Glomerular visceral epithelial cell (primary cell): ENCODE measurements around the gene KLHL6.

Experiments
- DNase-seq: peaks from one replicate; pipeline ENCODE4 v3.0.0-alpha.2; 2016; ENCODE audit errors: extremely low spot score

The KLHL6 gene

DNA sequence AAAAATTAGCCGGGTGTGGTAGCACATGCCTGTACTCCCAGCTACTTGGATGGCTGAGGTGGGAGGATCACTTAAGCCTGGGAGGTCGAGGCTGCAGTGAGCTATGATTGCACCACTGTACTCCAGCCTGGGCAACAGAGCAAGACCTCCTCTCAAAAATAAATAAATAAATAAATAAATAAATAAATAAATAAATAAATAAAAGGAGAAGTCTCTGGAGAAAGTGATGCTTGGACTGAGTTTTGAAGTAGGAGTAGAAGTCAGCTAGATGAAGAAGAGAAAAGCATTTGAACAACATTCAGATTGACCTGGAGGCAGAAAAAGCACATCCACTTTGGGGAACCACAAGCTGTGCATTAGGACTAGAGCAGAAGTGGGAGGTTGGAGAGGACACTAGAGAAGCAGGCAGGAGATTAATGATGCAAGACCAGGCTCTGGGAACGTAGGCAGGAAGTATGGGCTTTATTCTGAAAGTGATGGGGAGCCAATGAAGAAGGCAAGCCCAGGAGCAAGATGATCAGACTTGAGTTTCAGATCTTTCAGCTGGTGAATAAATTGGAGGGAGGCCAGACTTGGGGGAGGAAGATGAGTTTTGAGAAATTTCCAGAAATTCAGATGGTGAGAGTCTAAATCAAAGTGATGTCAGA lies 48.7 kb downstream of the KLHL6 start:
- DNase-seq, result no peak

DNA sequence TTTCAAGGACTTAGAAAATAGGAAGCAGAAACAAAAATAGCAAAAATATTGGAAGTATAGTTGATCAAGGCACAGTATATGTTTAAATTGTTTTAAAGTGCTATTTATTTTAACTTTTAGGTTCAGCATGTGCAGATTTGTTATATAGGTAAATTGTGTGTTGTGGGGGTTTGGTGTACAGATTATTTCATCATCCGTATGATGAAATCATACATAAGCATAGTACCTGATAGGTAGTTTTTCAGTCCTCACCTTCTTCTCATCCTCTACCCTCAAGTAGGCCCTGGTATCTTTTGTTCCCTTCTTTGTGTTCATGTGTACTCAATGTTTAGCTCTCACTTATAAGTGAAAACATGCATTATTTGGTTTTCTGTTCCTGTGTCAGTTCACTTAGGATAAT lies 50.9 kb downstream of the KLHL6 start:
- DNase-seq, result no peak

DNA sequence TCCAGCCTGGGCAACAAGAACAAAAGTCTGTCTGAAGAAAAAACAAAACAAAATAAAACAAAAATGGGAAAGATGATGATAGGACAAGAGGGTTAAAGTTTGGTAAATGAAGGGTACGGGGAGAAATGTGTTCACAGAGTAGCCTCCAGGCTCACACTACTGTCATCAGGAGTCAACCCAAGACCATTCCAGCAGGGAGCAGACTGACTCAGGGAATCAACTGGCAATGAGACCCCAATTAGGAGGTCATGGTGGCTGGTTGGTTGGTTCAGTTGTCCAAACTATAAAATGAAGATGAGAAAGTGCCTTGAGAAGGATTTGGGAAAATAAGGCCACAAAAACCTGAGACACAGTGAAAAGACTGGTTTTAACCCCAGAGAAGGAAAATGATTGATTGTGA lies 51.8 kb downstream of the KLHL6 start:
- DNase-seq, result no peak

DNA sequence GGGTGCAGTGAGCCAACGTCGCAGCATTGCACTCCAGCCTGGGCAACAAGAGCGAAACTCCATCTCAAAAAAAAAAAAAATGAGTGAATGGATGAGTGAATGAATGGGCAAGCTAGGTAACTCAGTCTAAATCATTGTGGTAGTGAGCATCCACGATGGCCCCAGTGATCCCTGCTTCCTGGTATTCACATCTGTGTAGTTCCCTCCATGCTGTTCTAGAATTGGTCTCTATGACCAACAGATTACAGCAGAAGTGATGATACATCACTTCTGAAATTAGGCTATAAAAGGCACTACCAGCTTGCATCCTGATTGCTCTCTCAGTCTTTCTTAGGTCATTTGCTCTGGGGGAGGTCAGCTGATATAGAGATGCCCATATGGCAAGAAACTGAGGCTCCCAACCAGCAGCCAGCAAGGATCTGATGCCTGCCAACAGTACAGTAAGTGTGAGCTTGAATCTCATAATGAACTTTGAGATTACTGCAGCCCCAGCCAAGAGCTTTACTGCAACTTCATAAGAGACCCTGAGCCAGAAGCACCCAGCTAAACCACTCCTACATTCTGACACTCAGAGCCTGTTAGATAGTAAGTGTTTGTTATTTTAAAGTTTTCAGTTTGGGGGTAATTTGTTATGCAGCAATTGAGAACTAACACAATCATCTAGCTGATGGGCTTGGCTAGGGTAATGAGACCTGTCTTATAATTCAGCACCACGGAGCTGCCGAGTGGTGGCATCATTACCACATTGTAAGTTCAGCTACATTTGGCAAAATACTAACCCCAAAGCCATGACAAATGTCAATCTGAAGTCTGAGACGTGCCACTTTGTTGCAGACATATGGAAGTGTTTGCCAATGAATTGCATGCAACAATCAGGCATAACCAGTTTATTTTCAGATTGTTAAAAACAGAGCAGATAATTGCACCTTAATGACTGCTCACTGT lies 53.0 kb downstream of the KLHL6 start:
- no peak for DNase-seq

DNA sequence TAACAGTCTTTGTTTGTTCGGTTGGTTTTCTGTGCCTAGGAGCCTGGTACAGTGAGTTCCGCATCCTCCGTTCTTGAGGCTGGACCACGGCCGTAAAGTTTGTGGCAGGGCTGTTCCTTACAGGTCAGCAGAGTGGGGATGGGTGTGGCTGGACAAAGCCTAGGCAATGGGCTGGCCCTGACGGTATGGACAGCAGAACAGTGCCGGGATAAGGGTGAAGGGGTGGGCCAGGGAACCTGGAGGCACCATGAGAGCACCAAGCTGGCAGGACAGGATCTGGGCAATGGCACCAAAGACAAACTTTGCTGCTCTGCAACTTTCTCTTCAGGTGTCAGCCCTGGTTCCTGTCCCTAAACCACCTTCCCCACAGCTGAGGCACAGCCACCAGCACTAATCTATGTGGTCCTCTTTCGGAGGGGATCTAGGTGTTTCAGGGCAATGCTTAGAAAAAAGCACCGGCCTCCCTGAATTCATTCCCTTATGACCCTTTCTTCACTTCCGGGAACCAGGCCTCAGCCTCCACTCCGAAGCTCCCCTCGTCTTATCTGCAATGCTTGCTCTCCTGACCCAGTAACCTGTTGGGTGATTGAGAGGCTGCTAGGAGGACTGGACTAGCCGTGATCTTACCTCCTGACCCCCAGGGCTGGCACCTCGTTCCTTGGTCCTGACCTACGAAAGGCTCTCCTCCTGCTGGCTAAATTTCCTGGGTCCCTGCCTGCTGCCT lies 54.4 kb downstream of the KLHL6 start:
- DNase-seq, result no peak

DNA sequence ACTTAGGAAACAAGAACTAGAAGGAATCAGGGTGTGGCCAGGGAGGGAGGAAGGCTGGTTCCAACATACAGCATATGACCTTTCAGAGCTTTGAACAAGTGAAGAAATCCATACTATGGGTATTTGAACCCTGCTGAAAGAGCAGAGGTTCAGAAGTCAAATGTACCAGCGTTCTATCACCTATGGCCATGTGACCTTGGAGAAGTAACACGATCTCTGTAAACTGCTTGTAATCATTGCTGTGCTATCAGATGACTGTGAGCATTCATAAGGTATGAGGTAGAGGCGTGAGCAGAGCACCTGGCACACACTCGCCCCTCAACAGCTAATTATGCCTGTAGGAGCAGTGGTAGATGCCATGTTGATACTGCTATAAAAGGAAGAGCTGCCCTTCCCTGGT lies 55.2 kb downstream of the KLHL6 start:
- no peak for DNase-seq

DNA sequence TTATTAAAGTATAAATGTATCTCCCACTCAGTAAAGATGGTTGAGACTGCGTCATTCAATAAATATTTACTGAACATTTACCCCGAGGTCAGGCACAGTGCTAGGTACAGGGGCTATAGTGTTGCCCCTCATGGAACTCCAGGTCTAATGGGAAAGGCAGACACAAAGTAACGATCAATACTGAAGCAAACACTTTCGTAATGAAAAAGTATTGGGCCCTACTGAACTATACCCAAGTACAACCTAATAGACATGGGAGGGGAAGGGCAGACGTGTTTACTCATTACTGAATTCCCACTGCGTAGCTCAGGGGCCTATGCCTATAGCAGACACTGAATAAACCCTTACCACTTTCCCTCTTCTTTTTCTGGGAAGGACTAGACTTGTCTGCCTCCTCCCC lies 56.9 kb downstream of the KLHL6 start:
- no peak for DNase-seq

DNA sequence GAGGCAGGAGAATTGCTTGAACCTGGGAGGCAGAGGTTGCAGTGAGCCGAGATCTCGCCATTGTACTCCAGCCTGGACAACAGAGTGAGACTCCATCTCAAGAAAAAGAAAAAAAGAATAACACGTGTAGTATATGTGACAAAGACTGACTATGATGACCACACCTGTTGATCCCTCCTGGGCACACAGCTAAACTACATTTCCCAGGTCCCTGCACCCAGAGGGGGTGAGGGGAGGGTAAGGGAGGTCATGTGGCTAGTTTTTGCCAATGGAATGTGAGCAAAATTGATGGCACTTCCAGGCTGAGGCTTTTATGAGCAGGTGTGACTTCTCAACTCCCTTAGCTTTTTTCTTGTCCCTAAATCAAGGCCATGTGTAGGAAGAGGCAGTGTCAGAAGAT lies 58.2 kb downstream of the KLHL6 start:
- no peak for DNase-seq

DNA sequence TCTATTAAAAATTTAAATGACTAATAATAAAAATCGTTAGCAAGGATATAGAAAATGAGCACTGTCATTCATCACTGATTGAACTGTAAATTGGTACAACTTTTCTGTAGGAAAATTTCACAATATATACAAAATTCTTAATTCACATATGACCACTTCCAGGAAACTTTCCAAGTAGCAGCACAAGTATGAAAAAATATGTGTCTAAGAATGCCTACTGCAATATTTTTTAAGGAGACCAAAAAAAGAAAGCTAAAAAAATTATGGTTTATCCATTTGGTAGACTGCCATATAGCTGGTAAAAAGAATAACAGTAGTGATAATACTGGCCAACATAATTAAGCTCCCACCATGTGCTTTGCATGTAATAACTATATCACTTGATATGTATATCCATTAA lies 59.2 kb downstream of the KLHL6 start:
- no peak for DNase-seq

DNA sequence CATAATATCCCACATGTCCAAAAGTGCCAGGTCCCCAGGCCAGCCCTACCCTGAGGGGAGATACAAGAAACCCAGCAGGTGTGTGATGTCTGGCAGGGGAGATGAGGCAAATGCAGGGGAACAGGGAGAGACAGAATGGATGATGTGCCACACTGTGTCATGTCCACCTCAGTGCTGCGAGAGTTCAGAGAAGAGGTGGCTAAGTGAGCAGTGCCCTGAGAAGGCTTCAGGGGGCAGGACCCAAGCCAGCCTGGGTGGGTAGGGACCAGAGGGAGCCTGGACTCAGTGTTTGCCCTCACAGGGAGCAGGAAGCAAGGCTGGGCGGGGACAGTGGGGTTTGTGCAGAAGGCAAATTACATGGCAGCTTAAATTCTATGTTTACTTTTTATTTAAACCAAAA lies 61.2 kb downstream of the KLHL6 start:
- DNase-seq, result no peak

DNA sequence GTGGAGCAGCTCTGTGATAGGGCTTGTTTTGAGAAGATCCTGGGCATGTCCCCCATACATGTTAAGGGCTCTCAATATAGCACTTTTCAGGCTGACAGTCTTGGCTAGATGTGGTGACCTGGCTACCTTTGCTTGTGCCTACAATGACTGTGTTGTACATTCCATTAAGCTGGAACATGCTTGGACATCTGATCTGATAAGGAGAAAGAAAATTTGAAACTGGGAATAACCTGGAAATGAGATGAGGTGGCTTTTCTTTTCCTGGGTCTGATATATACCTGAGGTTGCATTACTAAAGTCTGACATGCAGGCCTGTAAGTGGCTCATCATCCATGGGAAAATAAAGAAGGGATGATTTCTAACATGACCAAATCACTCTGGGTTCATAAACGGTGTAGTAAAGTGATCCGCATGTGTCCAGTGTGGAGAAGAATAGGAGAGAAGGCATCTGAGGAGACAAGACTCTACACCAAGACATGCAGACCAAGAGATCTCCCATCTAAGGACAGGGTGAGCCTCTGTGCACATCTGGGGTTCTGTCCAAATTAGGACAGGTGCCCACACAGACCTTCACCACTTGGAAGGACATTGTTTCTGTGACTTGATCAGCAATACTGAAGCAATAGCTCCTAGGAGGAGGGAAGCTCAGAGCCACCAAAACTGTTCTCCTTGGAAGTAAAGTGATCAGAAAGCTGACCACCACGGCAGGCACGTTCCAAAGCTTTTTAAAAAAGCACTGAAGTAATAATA lies 62.0 kb downstream of the KLHL6 start:
- DNase-seq, result no peak

DNA sequence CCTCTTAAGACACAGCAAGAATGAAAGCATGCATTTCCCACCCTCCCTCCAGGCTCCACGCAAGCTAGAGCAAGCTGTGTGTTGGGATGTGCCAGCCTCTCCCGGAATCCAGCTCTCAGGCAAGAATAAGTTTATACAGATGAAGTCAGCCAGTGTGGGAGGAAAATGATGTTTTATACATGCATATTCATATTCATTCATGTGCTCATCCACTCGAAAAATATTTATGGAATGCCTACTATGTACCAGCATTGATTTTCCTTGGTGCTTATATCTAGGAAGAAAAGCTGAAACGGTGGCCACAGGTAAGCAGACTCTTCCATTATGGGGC lies 62.7 kb downstream of the KLHL6 start:
- DNase-seq, result no peak

DNA sequence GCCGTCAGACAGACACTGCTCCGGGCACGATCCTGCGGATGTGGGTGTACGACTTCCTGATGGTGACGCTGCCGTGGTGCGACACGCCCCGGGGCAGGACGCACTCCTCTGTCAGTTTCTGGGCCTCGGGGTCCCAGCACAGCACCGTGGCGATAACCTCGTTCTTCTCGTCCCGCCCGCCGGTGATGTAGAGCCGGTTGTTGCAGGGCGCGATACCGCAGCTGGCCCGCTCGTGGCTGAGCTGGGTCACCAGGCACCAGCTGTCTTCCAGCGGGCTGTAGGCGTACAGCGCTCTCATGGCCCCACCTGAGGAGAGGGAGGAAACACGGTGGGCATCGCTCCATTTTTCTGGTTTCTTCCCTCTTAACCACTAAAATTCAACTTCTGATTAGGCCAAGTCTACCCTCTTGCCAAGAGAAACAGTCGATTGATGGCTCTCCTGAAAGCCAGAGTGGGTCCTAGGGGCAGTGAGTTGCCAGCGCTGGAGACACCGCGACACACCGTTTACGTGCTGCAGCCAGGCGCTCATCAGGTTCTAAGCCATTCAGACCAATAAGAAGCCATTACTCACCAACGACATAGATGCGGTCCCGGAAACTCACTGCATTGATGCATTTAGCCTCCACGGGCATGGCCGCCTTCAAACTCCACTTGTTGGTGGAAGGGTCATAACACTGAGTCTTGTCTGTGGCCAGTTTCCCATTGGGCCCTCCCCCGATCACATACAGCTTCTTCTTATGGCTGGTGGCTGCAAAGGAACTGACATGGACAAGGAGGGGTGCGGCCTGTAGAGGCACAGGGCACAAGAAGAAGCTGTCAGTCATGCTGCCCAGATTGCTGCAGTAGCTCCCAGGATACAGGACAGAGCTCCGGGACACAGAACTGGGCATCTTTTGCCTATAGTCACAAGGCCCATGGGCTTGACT lies 63.3 kb downstream of the KLHL6 start:
- no peak for DNase-seq

DNA sequence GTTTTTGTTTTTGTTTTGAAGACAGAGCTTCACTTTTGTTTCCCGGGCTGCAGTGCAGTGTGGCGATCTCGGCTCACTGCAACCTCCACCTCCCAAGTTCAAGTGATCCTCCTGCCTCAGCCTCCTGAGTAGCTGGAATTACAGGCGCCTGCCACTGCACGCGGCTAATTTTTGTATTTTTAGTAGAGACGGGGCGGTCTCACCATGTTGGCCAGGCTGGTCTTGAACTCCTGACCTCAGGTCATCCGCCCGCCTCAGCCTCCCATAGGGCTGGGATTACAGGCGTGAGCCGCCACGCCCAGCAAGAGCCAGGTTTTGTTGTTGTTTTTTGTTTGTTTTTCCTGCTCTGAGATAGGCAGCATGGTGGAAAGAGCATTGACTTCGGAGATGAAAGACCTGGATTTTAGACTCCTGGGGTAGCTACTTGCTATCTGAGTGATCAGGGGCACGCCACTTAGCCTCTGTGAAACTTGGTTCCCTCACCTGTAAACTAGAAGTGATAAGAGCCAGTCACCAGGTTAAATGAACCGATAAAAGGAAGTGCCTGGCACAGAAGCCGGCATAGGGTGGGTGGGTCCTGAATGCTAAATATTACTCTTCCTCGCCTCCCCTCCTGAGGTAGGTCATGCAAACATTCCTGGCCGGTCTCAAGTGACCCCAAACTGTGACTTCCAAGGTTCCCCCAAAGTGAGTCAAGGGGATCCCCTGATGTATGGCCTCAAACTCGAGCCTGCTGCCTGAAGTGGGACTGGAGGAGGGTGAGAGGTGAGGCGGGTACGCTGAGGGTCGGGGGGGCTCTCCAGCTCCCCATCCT lies 64.2 kb downstream of the KLHL6 start:
- DNase-seq, result no peak

DNA sequence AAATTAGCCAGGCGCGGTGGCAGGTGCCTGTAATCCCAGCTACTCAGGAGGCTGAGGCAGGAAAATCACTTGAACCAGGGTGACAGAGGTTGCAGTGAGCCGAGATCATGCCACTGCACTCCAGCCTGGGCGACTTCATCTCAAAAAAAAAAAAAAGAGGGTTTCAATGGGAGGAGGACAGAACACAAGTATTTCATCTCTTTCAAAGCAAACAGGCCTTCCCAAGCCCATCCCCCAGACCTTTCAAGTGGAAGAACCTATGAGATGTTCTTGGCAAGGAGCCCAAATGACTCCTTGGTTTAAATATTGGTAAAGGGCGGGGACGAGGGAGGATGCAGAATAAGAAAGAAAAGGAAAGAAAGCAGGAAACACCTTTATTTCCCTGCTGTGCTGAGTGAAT lies 64.9 kb downstream of the KLHL6 start:
- peak; percentile 38 for DNase-seq

DNA sequence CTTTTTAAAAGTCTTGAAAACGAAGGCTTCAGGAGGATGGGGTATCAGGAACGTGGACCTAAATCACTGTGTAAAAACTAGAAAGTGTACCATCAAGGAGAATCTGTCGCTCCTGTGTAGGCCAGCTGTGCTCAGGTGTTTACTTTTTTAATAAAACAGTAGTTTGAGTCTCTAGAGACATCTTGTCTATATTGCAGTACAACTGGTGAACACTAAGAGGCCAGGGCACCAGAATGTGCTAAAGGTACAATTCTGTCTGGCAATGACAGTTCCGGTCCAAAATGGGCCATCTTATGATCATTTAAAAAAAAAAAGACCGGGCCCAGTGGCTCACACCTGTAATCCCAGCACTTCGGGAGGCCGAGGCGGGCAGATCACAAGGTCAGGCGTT lies 65.3 kb downstream of the KLHL6 start:
- no peak for DNase-seq

DNA sequence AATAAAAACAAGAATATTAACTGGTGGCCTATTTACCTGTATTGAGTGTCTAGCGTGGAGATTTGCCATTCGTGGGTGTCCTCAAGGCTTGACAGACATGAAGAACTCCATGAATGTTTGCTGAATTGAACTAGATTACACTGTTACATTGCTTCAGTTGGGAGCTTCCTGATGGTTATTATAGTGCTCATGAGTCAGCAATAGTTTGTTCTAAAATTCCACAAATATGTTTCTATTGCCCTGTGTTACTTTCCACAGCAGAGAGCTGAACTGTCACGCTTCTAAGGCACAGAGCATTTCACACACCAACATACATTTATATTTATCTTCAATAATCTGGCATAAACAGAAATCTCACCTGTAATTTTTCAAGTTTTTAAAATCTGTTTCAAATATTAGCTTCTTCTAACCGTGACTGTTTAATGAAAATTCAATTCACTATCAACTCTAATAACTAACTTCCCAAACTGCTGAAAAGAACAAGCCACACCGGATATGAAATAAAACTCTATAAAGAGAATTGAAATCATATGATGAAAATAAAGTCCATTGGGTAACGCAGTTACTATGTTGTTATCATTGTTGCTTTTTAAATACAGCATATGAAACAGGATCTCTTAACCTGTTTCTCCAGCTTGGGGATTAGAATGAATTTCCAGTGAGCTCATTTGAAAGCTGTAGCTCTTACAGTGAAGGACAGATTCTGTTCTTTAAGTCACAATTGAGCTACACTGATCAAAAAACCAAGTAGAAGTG lies 65.9 kb downstream of the KLHL6 start:
- no peak for DNase-seq

DNA sequence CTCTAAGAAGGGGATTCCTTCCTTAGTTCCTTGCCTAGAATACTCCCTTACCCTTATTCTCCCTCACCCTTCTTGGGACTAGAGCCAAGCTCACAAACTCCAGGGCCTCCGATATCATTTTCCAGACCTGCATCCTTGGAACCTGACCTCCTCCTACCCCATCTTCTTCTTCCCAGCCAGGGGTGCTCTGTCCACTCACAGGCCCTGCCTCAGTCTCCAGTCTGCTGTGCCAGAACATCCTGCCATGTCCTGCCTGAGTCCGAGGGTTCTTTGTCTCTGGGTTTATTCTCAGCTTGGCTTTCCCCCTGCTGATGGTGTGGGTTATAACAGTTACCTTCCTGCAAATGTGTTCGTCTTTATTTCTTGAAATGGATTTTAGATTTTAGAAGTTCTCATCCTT lies 67.2 kb downstream of the KLHL6 start:
- DNase-seq, result no peak

DNA sequence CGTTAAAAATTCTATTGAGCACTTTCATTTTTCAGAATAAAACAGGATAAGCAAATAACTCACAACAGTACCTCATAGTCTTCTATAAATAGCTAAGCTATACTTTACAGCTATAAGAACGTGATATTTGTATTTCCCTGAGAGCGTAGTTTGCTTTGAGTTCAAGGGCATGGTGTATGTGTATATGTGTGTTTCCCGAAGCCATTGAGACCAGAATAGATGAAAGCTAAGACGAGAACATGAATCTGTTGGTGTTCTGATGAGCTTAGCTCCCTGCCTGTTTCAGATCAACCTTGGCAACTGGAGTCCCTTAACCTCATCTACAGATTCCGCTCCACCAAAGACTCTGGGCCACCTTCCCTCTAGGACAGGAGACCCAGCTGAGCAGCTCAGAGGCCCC lies 67.6 kb downstream of the KLHL6 start:
- DNase-seq, result no peak
